Urinary bladder (tissue), 4 donors: ENCODE results near the gene P3H4. TPM values are rescaled to one million over a fixed set of nuclear protein-coding genes. Genes with fewer than 3 reads are reported as not detected.
"Not testable (repeated sequence)": the region's sequence is repeated elsewhere in the genome, so short reads cannot be mapped to it uniquely, and the experiment has no call there.

ENCODE experiments used
- DNase-seq: peaks from one replicate; pipeline ENCODE4 v3.0.0-alpha.2; 2015; ENCODE audit errors: extremely low spot score
- H3K27ac ChIP-seq: one replicate; pipeline ENCODE4 v1.5.1; 2013; ENCODE audit warnings: low read depth, mild to moderate bottlenecking, moderate library complexity
- H3K36me3 ChIP-seq: one replicate; pipeline ENCODE4 v1.6.1; 2013; ENCODE audit warnings: mild to moderate bottlenecking, moderate library complexity; ENCODE audit not compliant: insufficient read depth
- H3K4me1 ChIP-seq: one replicate; pipeline ENCODE4 v1.6.1; 2013; ENCODE audit warnings: mild to moderate bottlenecking, moderate library complexity; ENCODE audit not compliant: insufficient read depth
- H3K4me3 ChIP-seq: one replicate; pipeline ENCODE4 v1.5.1; 2013; ENCODE audit warnings: low read depth, low read length
- WGBS: extraction: QIAGEN DNeasy Blood & Tissue Kit; methylation state at CpG from one replicate; pipeline ENCODE4 v1.1.7; 2013; 5-methylcytosine and 5-hydroxymethylcytosine counted together
- polyA plus RNA-seq: library from polyadenylated mRNA; stranded (reverse); fragments of 200-250 nt; gene quantifications from one replicate; pipeline ENCODE4 v1.2.3, GENCODE V29; 2013
- total RNA-seq: library from RNA; depleted of rRNA; stranded (reverse); fragments of >200 nt; gene quantifications from one replicate; pipeline ENCODE4 v1.2.3, GENCODE V29; 2014
- donor health status: healthy with polysubstance abuse.
- donor health status: healthy.

Gene P3H4
- total and polyA plus RNA-seq, 2 donors, result 11.5 to 32.1 TPM

GRCh38 chr17:41792845-41793783, 18.6 kb downstream of the P3H4 start:
- no peak for DNase-seq
- Histone ChIP-seq H3K4me3 (no peak overlapping the region), H3K27ac (peak overlapping the region; percentile 86), H3K4me1 (no peaks in the 10 kb centered on the region), H3K36me3 (no peaks in the 10 kb centered on the region)
- 24% methylated on average over 22 of the region's 22 CpGs for WGBS

- DNase-seq, result no peak
- no peaks in the 10 kb centered on the region for H3K4me1 ChIP-seq
- no peaks in the 10 kb centered on the region for H3K36me3 ChIP-seq
- WGBS, result 43% methylated on average over 4 of the region's 4 CpGs
- no peak overlapping the region for H3K27ac ChIP-seq
- no peak overlapping the region for H3K4me3 ChIP-seq
Observed at GRCh38 chr17:41787021-41787418, 24.7 kb downstream of the P3H4 start.

- H3K36me3 ChIP-seq, result no peaks in the 10 kb centered on the region
- WGBS, result 1% methylated on average over 79 of the region's 79 CpGs
- H3K4me1 ChIP-seq, result no peaks in the 10 kb centered on the region
- peak within 1 kb of the TSS; percentile 95 for H3K27ac ChIP-seq
- H3K4me3 ChIP-seq, result peak within 1 kb of the TSS; percentile 66
- DNase-seq, result peak; percentile 97
Observed at GRCh38 chr17:41786227-41787020, 25.3 kb downstream of the P3H4 start, which contains the start of gene JUP. Gene JUP (minus strand): TSS chr17:41786711. CDS start chr17:41771854, 14,857 bp downstream.

- Histone ChIP-seq H3K36me3 (no peaks in the 10 kb centered on the region), H3K4me3 (peak overlapping the region; percentile 66), H3K4me1 (no peaks in the 10 kb centered on the region), H3K27ac (peak overlapping the region; percentile 95)
- WGBS, result 4% methylated on average over 22 of the region's 22 CpGs
- no peak for DNase-seq
Observed at GRCh38 chr17:41785859-41786226, 25.9 kb downstream of the P3H4 start.

GRCh38 chr17:41785091-41785858, 26.5 kb downstream of the P3H4 start:
- no peaks in the 10 kb centered on the region for H3K4me1 ChIP-seq
- H3K27ac ChIP-seq, result peak overlapping the region; percentile 83
- 34% methylated on average over 13 of the region's 13 CpGs for WGBS
- no peak for DNase-seq
- H3K36me3 ChIP-seq, result no peaks in the 10 kb centered on the region
- peak overlapping the region; percentile 66 for H3K4me3 ChIP-seq

GRCh38 chr17:41784207-41784744, 27.5 kb downstream of the P3H4 start:
- no peak for DNase-seq
- H3K4me1 ChIP-seq, result no peaks in the 10 kb centered on the region
- H3K36me3 ChIP-seq, result no peaks in the 10 kb centered on the region
- peak overlapping the region; percentile 10 for H3K4me3 ChIP-seq
- no peak overlapping the region for H3K27ac ChIP-seq
- WGBS, result 67% methylated on average over 6 of the region's 6 CpGs

GRCh38 chr17:41782142-41782541, 29.6 kb downstream of the P3H4 start:
- 74% methylated on average over 4 of the region's 4 CpGs for WGBS

GRCh38 chr17:41781404-41782110, 30.2 kb downstream of the P3H4 start:
- 83% methylated on average over 13 of the region's 13 CpGs for WGBS
- no peak overlapping the region for H3K27ac ChIP-seq
- H3K4me1 ChIP-seq, result no peaks in the 10 kb centered on the region
- no peak overlapping the region for H3K4me3 ChIP-seq
- DNase-seq, result no peak
- H3K36me3 ChIP-seq, result no peaks in the 10 kb centered on the region

More at GRCh38 chr17:41782142-41782541, 29.6 kb downstream of the P3H4 start:
- DNase-seq, result no peak
- Histone ChIP-seq H3K27ac (no peak overlapping the region), H3K36me3 (no peaks in the 10 kb centered on the region), H3K4me1 (no peaks in the 10 kb centered on the region), H3K4me3 (no peak overlapping the region)

GRCh38 chr17:41779954-41780353, 31.8 kb downstream of the P3H4 start:
- 100% methylated on average over 1 of the region's 1 CpG for WGBS
- no peak overlapping the region for H3K4me3 ChIP-seq
- no peaks in the 10 kb centered on the region for H3K4me1 ChIP-seq
- DNase-seq, result no peak
- H3K27ac ChIP-seq, result no peak overlapping the region
- no peaks in the 10 kb centered on the region for H3K36me3 ChIP-seq

- peak; percentile 66 for DNase-seq
- Histone ChIP-seq H3K4me1 (no peaks in the 10 kb centered on the region), H3K27ac (peak overlapping the region; percentile 13), H3K4me3 (no peak overlapping the region), H3K36me3 (no peaks in the 10 kb centered on the region)
- WGBS, result 24% methylated on average over 12 of the region's 12 CpGs
Observed at GRCh38 chr17:41777574-41778188, 34.1 kb downstream of the P3H4 start.

- WGBS, result 45% methylated on average over 4 of the region's 4 CpGs
- DNase-seq, result no peak
- H3K4me3 ChIP-seq, result no peak overlapping the region
Observed at GRCh38 chr17:41777157-41777573, 34.6 kb downstream of the P3H4 start.

GRCh38 chr17:41776262-41776900, 35.4 kb downstream of the P3H4 start:
- not testable (repeated sequence) for H3K4me1 ChIP-seq, H3K36me3 ChIP-seq, H3K27ac ChIP-seq, H3K4me3 ChIP-seq, DNase-seq
- 89% methylated on average over 14 of the region's 14 CpGs for WGBS

More at GRCh38 chr17:41777157-41777573, 34.6 kb downstream of the P3H4 start:
- Histone ChIP-seq H3K4me1 (no peaks in the 10 kb centered on the region), H3K36me3 (no peaks in the 10 kb centered on the region), H3K27ac (peak overlapping the region; percentile 0)
